GM19023 (cell line): ENCODE data around the gene ACIN1.

Source experiments
- ATAC-seq: cut with Tn5 transposase; IDR thresholded peaks from one replicate; pipeline ENCODE4 v1.9.1; 2021; ENCODE audit warnings: mild to moderate bottlenecking, moderate library complexity; ENCODE audit not compliant: unreplicated experiment

The ACIN1 gene

GRCh38 chr14:23094666-23095195 lies at the start of gene ACIN1:
TSS of gene ACIN1 (minus strand) at chr14:23095136. CDS start at chr14:23095112, 24 bp downstream.
- ATAC-seq: peak; percentile 39

GRCh38 chr14:23143911-23144310 lies 49.0 kb upstream of the ACIN1 start:
- ATAC-seq: no peak

- no peak for ATAC-seq
These were observed 47.9 kb upstream of the ACIN1 start for GRCh38 chr14:23142826-23143225.

GRCh38 chr14:23141706-23142444 lies 46.9 kb upstream of the ACIN1 start:
- no peak for ATAC-seq

GRCh38 chr14:23140371-23140770 lies 45.4 kb upstream of the ACIN1 start:
- ATAC-seq: no peak

GRCh38 chr14:23139874-23140273 lies 44.9 kb upstream of the ACIN1 start:
- ATAC-seq: no peak

GRCh38 chr14:23137813-23138535 lies 43.0 kb upstream of the ACIN1 start:
- no peak for ATAC-seq

- no peak for ATAC-seq
These were observed 42.4 kb upstream of the ACIN1 start for GRCh38 chr14:23137192-23137812.

GRCh38 chr14:23136566-23137133 lies 41.7 kb upstream of the ACIN1 start:
- no peak for ATAC-seq

GRCh38 chr14:23132970-23133369 lies 38.0 kb upstream of the ACIN1 start:
- ATAC-seq: no peak

- ATAC-seq: no peak
These were observed 36.5 kb upstream of the ACIN1 start for GRCh38 chr14:23131482-23131881.

- ATAC-seq: no peak
These were observed 35.9 kb upstream of the ACIN1 start for GRCh38 chr14:23130871-23131270.

- no peak for ATAC-seq
These were observed 34.9 kb upstream of the ACIN1 start for GRCh38 chr14:23129759-23130316.

- ATAC-seq: no peak
These were observed 34.2 kb upstream of the ACIN1 start for GRCh38 chr14:23128969-23129758.

- no peak for ATAC-seq
These were observed 32.9 kb upstream of the ACIN1 start for GRCh38 chr14:23127861-23128260.

GRCh38 chr14:23126548-23127278 lies 31.8 kb upstream of the ACIN1 start:
- ATAC-seq: no peak

- ATAC-seq: no peak
These were observed 31.1 kb upstream of the ACIN1 start for GRCh38 chr14:23125933-23126524.

GRCh38 chr14:23125011-23125410 lies 30.1 kb upstream of the ACIN1 start:
- no peak for ATAC-seq

- ATAC-seq: no peak
These were observed 29.5 kb upstream of the ACIN1 start for GRCh38 chr14:23124337-23124954.
